Loucy (cell line): ENCODE data around the gene CLCN6.

Experiments
- H2AFZ ChIP-seq: fragments of 200-600 bp; sonication (generic); 2 replicates; pipeline ENCODE4 v1.6.0; 2016; ENCODE audit warnings: antibody characterized with exemption, mild to moderate bottlenecking, low read length, moderate library complexity
- H3F3A ChIP-seq: fragments of 200-600 bp; 2 replicates; pipeline ENCODE4 v1.6.0; 2016; ENCODE audit warnings: antibody characterized with exemption, low read depth, mild to moderate bottlenecking
- H3K27me3 ChIP-seq: fragments of 200-600 bp; sonication (generic); 2 replicates; pipeline ENCODE4 v1.6.1; 2014; ENCODE audit warnings: low read length, mild to moderate bottlenecking; ENCODE audit not compliant: insufficient read depth, poor library complexity, severe bottlenecking
- H3K36me3 ChIP-seq: fragments of 200-600 bp; sonication (generic); 2 replicates; pipeline ENCODE4 v1.6.1; 2016; ENCODE audit warnings: low read length; ENCODE audit not compliant: insufficient read depth
- H3K4me1 ChIP-seq: fragments of 200-600 bp; sonication (generic); 2 replicates; pipeline ENCODE4 v1.5.1; 2014; ENCODE audit warnings: low read length, mild to moderate bottlenecking; ENCODE audit not compliant: insufficient read depth, poor library complexity, severe bottlenecking
- H3K4me2 ChIP-seq: fragments of 200-600 bp; sonication (generic); 2 replicates; pipeline ENCODE4 v1.6.0; 2014; ENCODE audit warnings: antibody characterized with exemption, low read length, low read depth, mild to moderate bottlenecking; ENCODE audit not compliant: poor library complexity, severe bottlenecking
- H3K4me3 ChIP-seq: fragments of 200-600 bp; sonication (generic); 2 replicates; pipeline ENCODE4 v1.5.1; 2014; ENCODE audit warnings: low read length, mild to moderate bottlenecking, mixed read lengths; ENCODE audit not compliant: poor library complexity, severe bottlenecking
- H3K79me2 ChIP-seq: fragments of 200-600 bp; sonication (generic); 2 replicates; pipeline ENCODE4 v1.6.1; 2014; ENCODE audit warnings: low read length; ENCODE audit not compliant: insufficient read depth
- H3K9ac ChIP-seq: fragments of 200-600 bp; sonication (generic); 2 replicates; pipeline ENCODE4 v1.6.0; 2014; ENCODE audit warnings: mild to moderate bottlenecking, low read depth, low read length, moderate library complexity; ENCODE audit not compliant: poor library complexity, severe bottlenecking
- H3K9me2 ChIP-seq: fragments of 200-600 bp; sonication (generic); replicated peaks from 2 replicates; pipeline ENCODE4 v1.6.1; 2016; ENCODE audit warnings: low read depth, low read length, mixed read lengths
- H3K9me3 ChIP-seq: fragments of 200-600 bp; sonication (generic); 2 replicates; pipeline ENCODE4 v1.6.1; 2014; ENCODE audit warnings: mild to moderate bottlenecking, antibody characterized with exemption, low read length, low read depth; ENCODE audit not compliant: insufficient read depth
- H4K20me1 ChIP-seq: fragments of 200-600 bp; sonication (generic); 2 replicates; pipeline ENCODE4 v1.6.0; 2014; ENCODE audit warnings: antibody characterized with exemption, low read length, mild to moderate bottlenecking; ENCODE audit not compliant: insufficient read depth, poor library complexity, severe bottlenecking
- EZH2phosphoT487 ChIP-seq: fragments of 200-600 bp; IDR thresholded peaks from 2 replicates; pipeline ENCODE4 v1.6.1; 2018; ENCODE audit warnings: antibody characterized with exemption, mild to moderate bottlenecking, moderate library complexity, borderline replicate concordance
- TF ChIP-seq, protein P1 (sequence below): fragments of 200-600 bp; sonication (generic); conservative IDR thresholded peaks from 2 replicates; pipeline ENCODE4 v1.5.1; 2014; ENCODE audit warnings: mild to moderate bottlenecking, antibody characterized with exemption, low read length

Gene CLCN6

DNA sequence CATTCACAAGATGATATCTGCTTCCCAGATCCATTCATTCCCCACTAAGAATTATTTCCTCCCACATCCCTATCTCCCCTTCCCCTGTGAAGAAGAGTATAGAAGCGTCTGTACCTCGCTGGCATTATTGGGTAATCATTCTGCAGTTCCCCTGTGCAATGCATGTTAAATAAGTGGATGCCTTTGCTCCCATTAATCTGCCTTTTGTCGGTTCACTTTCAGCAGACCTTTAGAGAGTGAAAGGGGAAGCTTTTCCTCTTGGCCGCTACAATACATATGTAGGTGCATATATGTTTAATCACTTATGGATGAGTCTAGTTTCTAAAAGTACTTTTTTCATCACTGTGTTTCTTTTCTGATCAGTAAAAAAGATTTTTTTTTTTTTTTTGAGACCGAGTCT, 7.0 kb downstream of the CLCN6 start:
- H3K9me3 ChIP-seq = no peaks in the 10 kb centered on the region
- no peak overlapping the region for H2AFZ ChIP-seq
- peaks cover 34% of the 10 kb centered on the region for H3K4me1 ChIP-seq
- H3K9ac ChIP-seq = no peak overlapping the region
- H4K20me1 ChIP-seq = peaks cover 25% of the 10 kb centered on the region
- H3K9me2 ChIP-seq = no peaks in the 10 kb centered on the region
- H3K27me3 ChIP-seq = no peaks in the 10 kb centered on the region
- peak overlapping the region; percentile 37 for H3K4me2 ChIP-seq
- no peak overlapping the region for H3K4me3 ChIP-seq
- H3K36me3 ChIP-seq = peaks cover 46% of the 10 kb centered on the region; the same call in 1 of the 2 replicates
- TF ChIP-seq, protein P1, sequence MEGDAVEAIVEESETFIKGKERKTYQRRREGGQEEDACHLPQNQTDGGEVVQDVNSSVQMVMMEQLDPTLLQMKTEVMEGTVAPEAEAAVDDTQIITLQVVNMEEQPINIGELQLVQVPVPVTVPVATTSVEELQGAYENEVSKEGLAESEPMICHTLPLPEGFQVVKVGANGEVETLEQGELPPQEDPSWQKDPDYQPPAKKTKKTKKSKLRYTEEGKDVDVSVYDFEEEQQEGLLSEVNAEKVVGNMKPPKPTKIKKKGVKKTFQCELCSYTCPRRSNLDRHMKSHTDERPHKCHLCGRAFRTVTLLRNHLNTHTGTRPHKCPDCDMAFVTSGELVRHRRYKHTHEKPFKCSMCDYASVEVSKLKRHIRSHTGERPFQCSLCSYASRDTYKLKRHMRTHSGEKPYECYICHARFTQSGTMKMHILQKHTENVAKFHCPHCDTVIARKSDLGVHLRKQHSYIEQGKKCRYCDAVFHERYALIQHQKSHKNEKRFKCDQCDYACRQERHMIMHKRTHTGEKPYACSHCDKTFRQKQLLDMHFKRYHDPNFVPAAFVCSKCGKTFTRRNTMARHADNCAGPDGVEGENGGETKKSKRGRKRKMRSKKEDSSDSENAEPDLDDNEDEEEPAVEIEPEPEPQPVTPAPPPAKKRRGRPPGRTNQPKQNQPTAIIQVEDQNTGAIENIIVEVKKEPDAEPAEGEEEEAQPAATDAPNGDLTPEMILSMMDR = no peak
- TF ChIP-seq EZH2phosphoT487 = no peak
- peaks cover 64% of the 10 kb centered on the region for H3K79me2 ChIP-seq
- H3F3A ChIP-seq = 0 out of 2 replicates have a peak, but pooled peaks cover 6% of the 10 kb centered on the region

DNA sequence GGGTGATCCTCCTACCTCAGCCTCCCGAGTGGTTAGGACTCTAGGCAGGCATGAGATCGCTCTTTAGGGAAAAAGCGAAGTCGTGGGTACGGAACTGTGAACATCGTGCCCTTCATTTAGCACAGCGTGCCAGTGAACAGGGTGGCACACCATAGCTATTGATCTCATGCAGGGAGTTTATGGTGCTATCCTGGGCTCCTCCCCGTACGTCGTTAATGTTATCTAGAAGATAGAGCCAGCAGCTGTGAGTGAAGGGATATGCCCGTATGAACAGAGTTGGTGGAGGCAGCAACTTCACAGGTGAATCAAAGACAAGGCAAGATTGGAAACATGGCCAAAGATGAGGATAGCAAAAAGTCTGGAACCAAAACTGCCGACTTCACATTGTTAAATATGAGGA, 11.2 kb downstream of the CLCN6 start:
- Histone ChIP-seq H3K9me2 (no peaks in the 10 kb centered on the region), H3K79me2 (peaks cover 24% of the 10 kb centered on the region), H3K4me2 (no peak overlapping the region), H3F3A (no peaks in the 10 kb centered on the region), H3K4me1 (peaks cover 4% of the 10 kb centered on the region), H4K20me1 (no peaks in the 10 kb centered on the region), H3K36me3 (peaks cover 58% of the 10 kb centered on the region; the same call in 1 of the 2 replicates), H2AFZ (no peak overlapping the region), H3K4me3 (no peak overlapping the region), H3K9me3 (no peaks in the 10 kb centered on the region), H3K9ac (no peak overlapping the region), H3K27me3 (no peaks in the 10 kb centered on the region)
- TF ChIP-seq EZH2phosphoT487 = no peak
- TF ChIP-seq, protein P1 = no peak

GRCh38 chr1:11822091-11822490, 16.1 kb downstream of the CLCN6 start:
- Histone ChIP-seq H3K27me3 (no peaks in the 10 kb centered on the region), H3K79me2 (no peaks in the 10 kb centered on the region), H3F3A (no peaks in the 10 kb centered on the region), H3K9me2 (no peaks in the 10 kb centered on the region), H3K4me3 (no peak overlapping the region), H3K9me3 (no peaks in the 10 kb centered on the region), H2AFZ (no peak overlapping the region), H3K36me3 (peaks cover 70% of the 10 kb centered on the region; the same call in 1 of the 2 replicates), H3K4me2 (no peak overlapping the region), H3K4me1 (no peaks in the 10 kb centered on the region), H4K20me1 (no peaks in the 10 kb centered on the region), H3K9ac (no peak overlapping the region)
- TF ChIP-seq, protein P1 = no peak
- no peak for TF ChIP-seq EZH2phosphoT487
